HepG2 (cell line): ENCODE results near the gene ZNF786. TPM values are rescaled to one million over a fixed set of nuclear protein-coding genes. Genes with fewer than 3 reads are reported as not detected.
A peak's percentile ranks its signal among the peaks of the same experiment; 100 is the strongest.

Experiments used
- ARNT2 ChIP-seq: sonication (generic); formaldehyde crosslinking; IDR thresholded peaks from 2 replicates; pipeline ENCODE4 v1.8.0; 2022; ENCODE audit warnings: mild to moderate bottlenecking, low read depth, missing genetic modification reagents, moderate library complexity
- CBFB ChIP-seq: sonication (generic); formaldehyde crosslinking; IDR thresholded peaks from 2 replicates; pipeline ENCODE4 v1.4.0; 2020; ENCODE audit warnings: missing genetic modification reagents
- FOXA1 ChIP-seq, 2 experiments: fragments of 450-650 bp in 1 of 2; sonication (generic) in 1 of 2; formaldehyde crosslinking in 1 of 2; IDR thresholded peaks; 2 replicates each; pipeline versions ENCODE4 v1.4.0 to v1.6.1; 2016 to 2020; ENCODE audit warnings: missing genetic modification reagents in 1 of 2
- HOXA5 ChIP-seq: sonication (generic); formaldehyde crosslinking; IDR thresholded peaks from 2 replicates; pipeline ENCODE4 v1.4.0; 2020; ENCODE audit warnings: missing genetic modification reagents
- IRF2 ChIP-seq: IDR thresholded peaks from 2 replicates; pipeline ENCODE4 v1.6.1; 2018; ENCODE audit warnings: missing genetic modification reagents, missing compliant biosample characterization
- JARID2 ChIP-seq: sonication (generic); formaldehyde crosslinking; IDR thresholded peaks from 2 replicates; pipeline ENCODE4 v1.8.1; 2023; ENCODE audit warnings: missing genetic modification reagents, inconsistent platforms; ENCODE audit not compliant: insufficient replicate concordance
- JUN ChIP-seq: sonication (generic); formaldehyde crosslinking; IDR thresholded peaks from 2 replicates; pipeline ENCODE4 v1.4.0; 2020; ENCODE audit warnings: mild to moderate bottlenecking, missing genetic modification reagents
- REXO4 ChIP-seq: sonication (generic); formaldehyde crosslinking; IDR thresholded peaks from 2 replicates; pipeline ENCODE4 v1.8.0; 2022; ENCODE audit warnings: missing genetic modification reagents, mild to moderate bottlenecking, borderline replicate concordance
- SIX4 ChIP-seq: sonication (generic); formaldehyde crosslinking; IDR thresholded peaks from 2 replicates; pipeline ENCODE4 v1.4.0; 2020; ENCODE audit warnings: missing genetic modification reagents
- YY1 ChIP-seq: IDR thresholded peaks from 2 replicates; pipeline ENCODE4 v1.6.1; 2011; ENCODE audit warnings: low read length, low read depth, moderate library complexity, mild to moderate bottlenecking; ENCODE audit not compliant: insufficient read depth, insufficient replicate concordance
- ZNF20 ChIP-seq: sonication (generic); formaldehyde crosslinking; IDR thresholded peaks from 2 replicates; pipeline ENCODE4 v1.4.0; 2020; ENCODE audit warnings: mild to moderate bottlenecking, moderate library complexity, missing genetic modification reagents
- ZNF235 ChIP-seq: sonication (generic); formaldehyde crosslinking; IDR thresholded peaks from 2 replicates; pipeline ENCODE4 v1.8.1; 2023; ENCODE audit warnings: mild to moderate bottlenecking, missing genetic modification reagents, borderline replicate concordance
- ZNF264 ChIP-seq: sonication (generic); formaldehyde crosslinking; IDR thresholded peaks from 2 replicates; pipeline ENCODE4 v1.4.0; 2020; ENCODE audit warnings: missing genetic modification reagents
- ZNF431 ChIP-seq: sonication (generic); formaldehyde crosslinking; IDR thresholded peaks from 2 replicates; pipeline ENCODE4 v1.9.0; 2022; ENCODE audit warnings: missing genetic modification reagents, low read depth, mild to moderate bottlenecking, borderline replicate concordance
- ZNF564 ChIP-seq: sonication (generic); formaldehyde crosslinking; IDR thresholded peaks from 2 replicates; pipeline ENCODE4 v1.8.1; 2023; ENCODE audit warnings: mild to moderate bottlenecking, missing genetic modification reagents
- polyA plus RNA-seq, 8 experiments: library from polyadenylated mRNA; depleted of rRNA in 3 of 8; stranded (reverse) in 7 of 8; unstranded in 1 of 8; fragments of >200 nt; fragmentation: Illumina TruSeq in 4 of 8; extraction: Trizol in 4 of 8; gene quantifications; 2 replicates each; pipeline versions ENCODE4 v1.2.1 to v1.2.3, GENCODE V29; 2011 to 2016; ENCODE audit warnings: low read depth in 4 of 8, missing spikeins in 1 of 8, mixed read lengths in 1 of 8; ENCODE audit not compliant: insufficient read depth in 1 of 8
- total RNA-seq, 5 experiments: library from RNA; depleted of rRNA; stranded (reverse); fragments of >200 nt; fragmentation: Illumina TruSeq; extraction: Trizol; gene quantifications; 2 replicates each; pipeline ENCODE4 v1.2.3, GENCODE V29; 2016; ENCODE audit warnings: low read depth in 1 of 5
- TF ChIP-seq, protein P1 (sequence below): sonication (generic); formaldehyde crosslinking; IDR thresholded peaks from 2 replicates; pipeline ENCODE4 v1.8.0; 2022; ENCODE audit warnings: mild to moderate bottlenecking, missing genetic modification reagents, moderate library complexity
- TF ChIP-seq, protein P2 (sequence below): sonication (generic); formaldehyde crosslinking; IDR thresholded peaks from 2 replicates; pipeline ENCODE4 v1.4.0; 2020; ENCODE audit warnings: missing genetic modification reagents
- TF ChIP-seq, protein P3 (sequence below): sonication (generic); formaldehyde crosslinking; IDR thresholded peaks from 2 replicates; pipeline ENCODE4 v1.4.0; 2020; ENCODE audit warnings: missing genetic modification reagents
- TF ChIP-seq, protein P4 (sequence below), 2 experiments: sonication (generic) in 1 of 2; formaldehyde crosslinking in 1 of 2; IDR thresholded peaks; 2 replicates each; pipeline versions ENCODE4 v1.4.0 to v1.6.1; 2018 to 2020; ENCODE audit warnings: missing genetic modification reagents in 2 of 2, borderline replicate concordance in 1 of 2, low read depth in 1 of 2, mild to moderate bottlenecking in 1 of 2, missing biosample characterization in 1 of 2
- TF ChIP-seq, protein P5 (sequence below): sonication (generic); formaldehyde crosslinking; IDR thresholded peaks from 2 replicates; pipeline ENCODE4 v1.9.0; 2022; ENCODE audit warnings: low read depth, missing genetic modification reagents

Gene ZNF786
- total and polyA plus RNA-seq, 2 of the 13 experiments (the other 11 are each of a cell fraction or from before 2014, with no cell fraction given), result 2.0 to 4.0 TPM

DNA sequence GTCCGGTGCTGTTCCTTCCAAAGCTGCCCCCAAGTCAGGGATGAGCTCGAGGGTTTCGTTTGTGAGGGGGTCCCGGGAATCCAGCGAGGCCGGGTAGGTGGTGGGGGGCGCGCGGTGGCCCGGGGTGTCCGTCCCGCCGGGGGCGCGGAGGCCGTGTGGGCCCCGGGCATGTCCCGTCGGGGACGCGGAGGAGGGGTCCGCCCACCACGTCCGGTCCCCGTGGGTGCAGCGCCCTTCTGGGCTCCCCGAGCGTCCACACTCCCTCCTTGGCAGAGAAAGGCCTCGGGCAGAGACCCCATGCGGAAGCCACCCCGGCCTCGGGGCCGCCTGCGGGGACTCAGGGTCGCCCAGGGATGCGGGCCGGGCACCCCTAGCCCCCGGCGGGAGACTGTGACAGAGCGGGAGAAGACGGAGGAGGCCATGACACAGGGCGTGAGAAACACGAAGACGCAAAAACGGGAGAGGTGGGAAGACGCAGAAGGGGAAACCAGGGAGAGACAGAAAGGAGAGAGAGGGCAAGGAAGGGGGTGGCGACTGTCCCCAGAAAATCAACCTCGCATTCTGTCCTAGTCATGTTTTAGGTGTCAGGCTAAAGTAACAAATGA lies 36.2 kb upstream of the ZNF786 start (continued):
- no peak for TF ChIP-seq ARNT2 (CRISPR knock-in tag)
- no peak for TF ChIP-seq ZNF264 (CRISPR knock-in tag)
- TF ChIP-seq HOXA5 (CRISPR knock-in tag), result no peak
- 0 out of 2 replicates have a peak, but pooled peaks have one; percentile 5 for TF ChIP-seq ZNF235 (CRISPR knock-in tag)
- no peak for TF ChIP-seq ZNF20 (CRISPR knock-in tag)
- no peak for TF ChIP-seq FOXA1 (IDR thresholded peaks at IDR 0.05)
- no peak for TF ChIP-seq FOXA1 (CRISPR knock-in tag; IDR thresholded peaks at IDR 0.05)
- TF ChIP-seq YY1, result peak; percentile 77
- no peak for TF ChIP-seq JUN (CRISPR knock-in tag)
- TF ChIP-seq, protein P1, sequence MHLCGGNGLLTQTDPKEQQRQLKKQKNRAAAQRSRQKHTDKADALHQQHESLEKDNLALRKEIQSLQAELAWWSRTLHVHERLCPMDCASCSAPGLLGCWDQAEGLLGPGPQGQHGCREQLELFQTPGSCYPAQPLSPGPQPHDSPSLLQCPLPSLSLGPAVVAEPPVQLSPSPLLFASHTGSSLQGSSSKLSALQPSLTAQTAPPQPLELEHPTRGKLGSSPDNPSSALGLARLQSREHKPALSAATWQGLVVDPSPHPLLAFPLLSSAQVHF, result no peak; the same call in 1 of the 2 replicates
- no peak for TF ChIP-seq IRF2 (CRISPR knock-in tag)
- TF ChIP-seq, protein P2, sequence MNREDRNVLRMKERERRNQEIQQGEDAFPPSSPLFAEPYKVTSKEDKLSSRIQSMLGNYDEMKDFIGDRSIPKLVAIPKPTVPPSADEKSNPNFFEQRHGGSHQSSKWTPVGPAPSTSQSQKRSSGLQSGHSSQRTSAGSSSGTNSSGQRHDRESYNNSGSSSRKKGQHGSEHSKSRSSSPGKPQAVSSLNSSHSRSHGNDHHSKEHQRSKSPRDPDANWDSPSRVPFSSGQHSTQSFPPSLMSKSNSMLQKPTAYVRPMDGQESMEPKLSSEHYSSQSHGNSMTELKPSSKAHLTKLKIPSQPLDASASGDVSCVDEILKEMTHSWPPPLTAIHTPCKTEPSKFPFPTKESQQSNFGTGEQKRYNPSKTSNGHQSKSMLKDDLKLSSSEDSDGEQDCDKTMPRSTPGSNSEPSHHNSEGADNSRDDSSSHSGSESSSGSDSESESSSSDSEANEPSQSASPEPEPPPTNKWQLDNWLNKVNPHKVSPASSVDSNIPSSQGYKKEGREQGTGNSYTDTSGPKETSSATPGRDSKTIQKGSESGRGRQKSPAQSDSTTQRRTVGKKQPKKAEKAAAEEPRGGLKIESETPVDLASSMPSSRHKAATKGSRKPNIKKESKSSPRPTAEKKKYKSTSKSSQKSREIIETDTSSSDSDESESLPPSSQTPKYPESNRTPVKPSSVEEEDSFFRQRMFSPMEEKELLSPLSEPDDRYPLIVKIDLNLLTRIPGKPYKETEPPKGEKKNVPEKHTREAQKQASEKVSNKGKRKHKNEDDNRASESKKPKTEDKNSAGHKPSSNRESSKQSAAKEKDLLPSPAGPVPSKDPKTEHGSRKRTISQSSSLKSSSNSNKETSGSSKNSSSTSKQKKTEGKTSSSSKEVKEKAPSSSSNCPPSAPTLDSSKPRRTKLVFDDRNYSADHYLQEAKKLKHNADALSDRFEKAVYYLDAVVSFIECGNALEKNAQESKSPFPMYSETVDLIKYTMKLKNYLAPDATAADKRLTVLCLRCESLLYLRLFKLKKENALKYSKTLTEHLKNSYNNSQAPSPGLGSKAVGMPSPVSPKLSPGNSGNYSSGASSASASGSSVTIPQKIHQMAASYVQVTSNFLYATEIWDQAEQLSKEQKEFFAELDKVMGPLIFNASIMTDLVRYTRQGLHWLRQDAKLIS (CRISPR knock-in tag), result no peak; the same call in 1 of the 2 replicates
- TF ChIP-seq, protein P3, sequence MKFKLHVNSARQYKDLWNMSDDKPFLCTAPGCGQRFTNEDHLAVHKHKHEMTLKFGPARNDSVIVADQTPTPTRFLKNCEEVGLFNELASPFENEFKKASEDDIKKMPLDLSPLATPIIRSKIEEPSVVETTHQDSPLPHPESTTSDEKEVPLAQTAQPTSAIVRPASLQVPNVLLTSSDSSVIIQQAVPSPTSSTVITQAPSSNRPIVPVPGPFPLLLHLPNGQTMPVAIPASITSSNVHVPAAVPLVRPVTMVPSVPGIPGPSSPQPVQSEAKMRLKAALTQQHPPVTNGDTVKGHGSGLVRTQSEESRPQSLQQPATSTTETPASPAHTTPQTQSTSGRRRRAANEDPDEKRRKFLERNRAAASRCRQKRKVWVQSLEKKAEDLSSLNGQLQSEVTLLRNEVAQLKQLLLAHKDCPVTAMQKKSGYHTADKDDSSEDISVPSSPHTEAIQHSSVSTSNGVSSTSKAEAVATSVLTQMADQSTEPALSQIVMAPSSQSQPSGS (CRISPR knock-in tag), result no peak
- TF ChIP-seq, protein P4, sequence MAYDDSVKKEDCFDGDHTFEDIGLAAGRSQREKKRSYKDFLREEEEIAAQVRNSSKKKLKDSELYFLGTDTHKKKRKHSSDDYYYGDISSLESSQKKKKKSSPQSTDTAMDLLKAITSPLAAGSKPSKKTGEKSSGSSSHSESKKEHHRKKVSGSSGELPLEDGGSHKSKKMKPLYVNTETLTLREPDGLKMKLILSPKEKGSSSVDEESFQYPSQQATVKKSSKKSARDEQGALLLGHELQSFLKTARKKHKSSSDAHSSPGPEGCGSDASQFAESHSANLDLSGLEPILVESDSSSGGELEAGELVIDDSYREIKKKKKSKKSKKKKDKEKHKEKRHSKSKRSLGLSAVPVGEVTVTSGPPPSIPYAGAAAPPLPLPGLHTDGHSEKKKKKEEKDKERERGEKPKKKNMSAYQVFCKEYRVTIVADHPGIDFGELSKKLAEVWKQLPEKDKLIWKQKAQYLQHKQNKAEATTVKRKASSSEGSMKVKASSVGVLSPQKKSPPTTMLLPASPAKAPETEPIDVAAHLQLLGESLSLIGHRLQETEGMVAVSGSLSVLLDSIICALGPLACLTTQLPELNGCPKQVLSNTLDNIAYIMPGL (CRISPR knock-in tag; IDR thresholded peaks at IDR 0.05; ENCODE audit: borderline replicate concordance in 1 of 2, low read depth in 1 of 2), result peak in 1 of 2 experiments; percentile 15; a peak in 1 of 4 replicates
- TF ChIP-seq REXO4 (CRISPR knock-in tag), result no peak
- no peak for TF ChIP-seq SIX4 (CRISPR knock-in tag)
- TF ChIP-seq, protein P5, sequence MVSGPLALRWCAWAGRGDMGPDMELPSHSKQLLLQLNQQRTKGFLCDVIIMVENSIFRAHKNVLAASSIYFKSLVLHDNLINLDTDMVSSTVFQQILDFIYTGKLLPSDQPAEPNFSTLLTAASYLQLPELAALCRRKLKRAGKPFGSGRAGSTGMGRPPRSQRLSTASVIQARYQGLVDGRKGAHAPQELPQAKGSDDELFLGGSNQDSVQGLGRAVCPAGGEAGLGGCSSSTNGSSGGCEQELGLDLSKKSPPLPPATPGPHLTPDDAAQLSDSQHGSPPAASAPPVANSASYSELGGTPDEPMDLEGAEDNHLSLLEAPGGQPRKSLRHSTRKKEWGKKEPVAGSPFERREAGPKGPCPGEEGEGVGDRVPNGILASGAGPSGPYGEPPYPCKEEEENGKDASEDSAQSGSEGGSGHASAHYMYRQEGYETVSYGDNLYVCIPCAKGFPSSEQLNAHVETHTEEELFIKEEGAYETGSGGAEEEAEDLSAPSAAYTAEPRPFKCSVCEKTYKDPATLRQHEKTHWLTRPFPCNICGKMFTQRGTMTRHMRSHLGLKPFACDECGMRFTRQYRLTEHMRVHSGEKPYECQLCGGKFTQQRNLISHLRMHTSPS (CRISPR knock-in tag), result 0 out of 2 replicates have a peak, but pooled peaks have one; percentile 17
- no peak for TF ChIP-seq ZNF564 (CRISPR knock-in tag)
- TF ChIP-seq ZNF431 (CRISPR knock-in tag), result no peak
- TF ChIP-seq CBFB (CRISPR knock-in tag), result no peak
- no peak for TF ChIP-seq JARID2 (CRISPR knock-in tag)
